Ovary (tissue), 3 donors: ENCODE measurements around the gene TMEM63B.

Source experiments
- EP300 ChIP-seq: sonication (generic); formaldehyde crosslinking; IDR thresholded peaks from one replicate; pipeline ENCODE4 v1.6.1; 2017; ENCODE audit warnings: antibody characterized with exemption
- POLR2A ChIP-seq: fragments of 450-650 bp; IDR thresholded peaks from one replicate; pipeline ENCODE4 v1.6.1; 2017; ENCODE audit warnings: antibody characterized with exemption, mild to moderate bottlenecking, moderate library complexity
- TF ChIP-seq, protein P1 (sequence below), 3 donors: fragments of 450-650 bp in 2 of 3; fragments of 200-600 bp in 1 of 3; IDR thresholded peaks; one replicate each; pipeline versions ENCODE4 v1.5.1 to v1.8.0; 2016 to 2022; ENCODE audit warnings: antibody characterized with exemption in 3 of 3, mild to moderate bottlenecking in 1 of 3
- donor health status: DM: no; HTN: no; CAD: no.

DNA sequence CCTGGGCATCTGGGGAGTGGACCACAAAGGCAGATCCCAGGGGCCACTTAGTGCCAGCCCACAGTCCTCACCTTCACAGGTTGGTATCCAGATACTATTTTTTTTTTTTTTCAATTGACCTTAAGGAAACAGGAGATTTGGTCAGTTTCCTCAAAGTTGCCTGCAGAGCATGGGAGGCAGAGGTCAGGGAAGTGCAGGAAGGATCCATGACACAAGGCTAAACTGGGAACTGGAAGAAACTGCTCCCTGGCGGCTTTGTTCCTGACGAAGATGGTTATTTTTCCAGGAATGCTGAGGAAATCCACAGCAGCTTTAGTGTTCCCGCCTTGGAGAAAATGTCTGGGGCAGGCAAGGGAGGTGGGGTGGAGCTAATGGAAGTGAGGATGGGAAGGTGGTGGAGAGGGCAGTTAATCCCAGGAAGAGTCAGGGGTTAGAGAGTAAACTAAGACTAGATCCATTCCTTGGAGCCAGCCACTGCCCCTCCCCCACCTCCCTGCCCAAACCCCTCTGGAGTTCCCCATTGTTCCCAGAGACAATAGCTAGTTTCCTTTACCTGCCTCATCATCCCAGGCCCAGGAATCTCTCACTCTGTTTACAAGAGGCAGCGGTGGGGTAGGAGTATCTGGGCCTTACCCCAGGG lies 75.1 kb downstream of the TMEM63B start:
- TF ChIP-seq, protein P1, sequence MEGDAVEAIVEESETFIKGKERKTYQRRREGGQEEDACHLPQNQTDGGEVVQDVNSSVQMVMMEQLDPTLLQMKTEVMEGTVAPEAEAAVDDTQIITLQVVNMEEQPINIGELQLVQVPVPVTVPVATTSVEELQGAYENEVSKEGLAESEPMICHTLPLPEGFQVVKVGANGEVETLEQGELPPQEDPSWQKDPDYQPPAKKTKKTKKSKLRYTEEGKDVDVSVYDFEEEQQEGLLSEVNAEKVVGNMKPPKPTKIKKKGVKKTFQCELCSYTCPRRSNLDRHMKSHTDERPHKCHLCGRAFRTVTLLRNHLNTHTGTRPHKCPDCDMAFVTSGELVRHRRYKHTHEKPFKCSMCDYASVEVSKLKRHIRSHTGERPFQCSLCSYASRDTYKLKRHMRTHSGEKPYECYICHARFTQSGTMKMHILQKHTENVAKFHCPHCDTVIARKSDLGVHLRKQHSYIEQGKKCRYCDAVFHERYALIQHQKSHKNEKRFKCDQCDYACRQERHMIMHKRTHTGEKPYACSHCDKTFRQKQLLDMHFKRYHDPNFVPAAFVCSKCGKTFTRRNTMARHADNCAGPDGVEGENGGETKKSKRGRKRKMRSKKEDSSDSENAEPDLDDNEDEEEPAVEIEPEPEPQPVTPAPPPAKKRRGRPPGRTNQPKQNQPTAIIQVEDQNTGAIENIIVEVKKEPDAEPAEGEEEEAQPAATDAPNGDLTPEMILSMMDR (IDR thresholded peaks at IDR 0.05), result no peak
- TF ChIP-seq EP300 (no peak), POLR2A (no peak)
